SKM-1 (cell line): ENCODE results near the gene CDH4.
"Not testable (repeated sequence)": the region's sequence is repeated elsewhere in the genome, so short reads cannot be mapped to it uniquely, and the experiment has no call there.

ENCODE experiments used
- DNase-seq: peaks from one replicate; lab custom pipeline; 2025; ENCODE audit not compliant: unreplicated experiment; lab: John Stamatoyannopoulos, UW

CDH4 gene

GRCh38 chr20:61414455-61414991 lies 162.5 kb downstream of the CDH4 start:
- DNase-seq: no peak

- DNase-seq: no peak
Observed at GRCh38 chr20:61416546-61416945, 164.5 kb downstream of the CDH4 start.

- DNase-seq: no peak
Observed at GRCh38 chr20:61417221-61417941, 165.3 kb downstream of the CDH4 start.

- no peak for DNase-seq
Observed at GRCh38 chr20:61419010-61419409, 166.9 kb downstream of the CDH4 start.

- DNase-seq: no peak
Observed at GRCh38 chr20:61419501-61419900, 167.4 kb downstream of the CDH4 start.

- DNase-seq: no peak
Observed at GRCh38 chr20:61420056-61420455, 168.0 kb downstream of the CDH4 start.

GRCh38 chr20:61420781-61421180 lies 168.7 kb downstream of the CDH4 start:
- no peak for DNase-seq

GRCh38 chr20:61422636-61423425 lies 170.8 kb downstream of the CDH4 start:
- no peak for DNase-seq

- DNase-seq: no peak
Observed at GRCh38 chr20:61424011-61424627, 172.1 kb downstream of the CDH4 start.

GRCh38 chr20:61424628-61425420 lies 172.8 kb downstream of the CDH4 start:
- no peak for DNase-seq

GRCh38 chr20:61425541-61425991 lies 173.5 kb downstream of the CDH4 start:
- DNase-seq: not testable (repeated sequence)

GRCh38 chr20:61426352-61426751 lies 174.3 kb downstream of the CDH4 start:
- DNase-seq: no peak

- no peak for DNase-seq
Observed at GRCh38 chr20:61429458-61430227, 177.6 kb downstream of the CDH4 start.

GRCh38 chr20:61430228-61430624 lies 178.2 kb downstream of the CDH4 start:
- no peak for DNase-seq

- DNase-seq: no peak
Observed at GRCh38 chr20:61433176-61433575, 181.1 kb downstream of the CDH4 start.

GRCh38 chr20:61433816-61434215 lies 181.8 kb downstream of the CDH4 start:
- DNase-seq: no peak

- no peak for DNase-seq
Observed at GRCh38 chr20:61434341-61434781, 182.3 kb downstream of the CDH4 start.

- no peak for DNase-seq
Observed at GRCh38 chr20:61435184-61435822, 183.2 kb downstream of the CDH4 start.

GRCh38 chr20:61435823-61436220 lies 183.8 kb downstream of the CDH4 start:
- DNase-seq: no peak

- DNase-seq: no peak
Observed at GRCh38 chr20:61436283-61436666, 184.2 kb downstream of the CDH4 start.
